MV-4-11 (cell line): ENCODE results near the gene ENPP7.
"Not testable (repeated sequence)": the region's sequence is repeated elsewhere in the genome, so short reads cannot be mapped to it uniquely, and the experiment has no call there.

Source experiments
- DNase-seq: peaks from one replicate; lab custom pipeline; 2025; lab: John Stamatoyannopoulos, UW

ENPP7 gene

GRCh38 chr17:79749156-79749815, 18.5 kb downstream of the ENPP7 start:
- DNase-seq = no peak

GRCh38 chr17:79749958-79750357, 19.2 kb downstream of the ENPP7 start:
- no peak for DNase-seq

GRCh38 chr17:79750650-79751545, 20.2 kb downstream of the ENPP7 start:
- no peak for DNase-seq

- DNase-seq = peak; percentile 9
Measured at GRCh38 chr17:79752175-79752574, 21.4 kb downstream of the ENPP7 start.

- no peak for DNase-seq
Measured at GRCh38 chr17:79754370-79754769, 23.6 kb downstream of the ENPP7 start.

GRCh38 chr17:79754903-79755302, 24.2 kb downstream of the ENPP7 start:
- DNase-seq = not testable (repeated sequence)

- no peak for DNase-seq
Measured at GRCh38 chr17:79755591-79755990, 24.8 kb downstream of the ENPP7 start.

- no peak for DNase-seq
Measured at GRCh38 chr17:79757140-79757745, 26.5 kb downstream of the ENPP7 start.

GRCh38 chr17:79758271-79758670, 27.5 kb downstream of the ENPP7 start:
- DNase-seq = no peak

- DNase-seq = no peak
Measured at GRCh38 chr17:79760197-79760906, 29.6 kb downstream of the ENPP7 start.

- DNase-seq = no peak
Measured at GRCh38 chr17:79761894-79762589, 31.3 kb downstream of the ENPP7 start.

- DNase-seq = no peak
Measured at GRCh38 chr17:79765708-79766107, 35.0 kb downstream of the ENPP7 start.

GRCh38 chr17:79769570-79770506, 39.1 kb downstream of the ENPP7 start:
- no peak for DNase-seq

GRCh38 chr17:79771276-79771675, 40.5 kb downstream of the ENPP7 start:
- DNase-seq = no peak

- DNase-seq = not testable (repeated sequence)
Measured at GRCh38 chr17:79772726-79773125, 42.0 kb downstream of the ENPP7 start.

GRCh38 chr17:79774561-79774975, 43.8 kb downstream of the ENPP7 start:
- DNase-seq = no peak

- DNase-seq = no peak
Measured at GRCh38 chr17:79775632-79776031, 44.9 kb downstream of the ENPP7 start.

- no peak for DNase-seq
Measured at GRCh38 chr17:79776376-79777119, 45.8 kb downstream of the ENPP7 start.

- peak; percentile 43 for DNase-seq
Measured at GRCh38 chr17:79777120-79777893, 46.6 kb downstream of the ENPP7 start.
